ENCODE results near the gene RBFOX2. TPM values are rescaled to one million over a fixed set of nuclear protein-coding genes. Genes with fewer than 3 reads are reported as not detected.
A peak's percentile ranks its signal among the peaks of the same experiment; 100 is the strongest.

RBFOX2 gene
- total RNA-seq, 3 donors from 2014 or later = 5.6 to 6.9 (median 6.5) TPM

GRCh38 chr22:35910003-35910769 is 118.4 kb downstream of the RBFOX2 start:
- no peak overlapping the region for H3K4me3 Mint-ChIP-seq
- no peaks in the 10 kb centered on the region for H3K9me3 Mint-ChIP-seq
- peaks cover 7% of the 10 kb centered on the region for H3K4me1 Mint-ChIP-seq (ENCODE audit: low read depth)
- H3K36me3 Mint-ChIP-seq (ENCODE audit: insufficient read depth) = no peaks in the 10 kb centered on the region
- ATAC-seq = no peak
- DNase-seq = no peak
- peaks cover 9% of the 10 kb centered on the region for H3K27me3 Mint-ChIP-seq (ENCODE audit: low read depth)

- Mint-ChIP-seq H3K4me1 (ENCODE audit: low read depth) (peaks cover 9% of the 10 kb centered on the region), H3K36me3 (ENCODE audit: insufficient read depth) (no peaks in the 10 kb centered on the region), H3K9me3 (no peaks in the 10 kb centered on the region), H3K4me3 (no peak overlapping the region), H3K27me3 (ENCODE audit: low read depth) (peaks cover 6% of the 10 kb centered on the region)
- ATAC-seq (no peak), DNase-seq (no peak)
Observed at GRCh38 chr22:35905894-35906293, 122.7 kb downstream of the RBFOX2 start.

DNA sequence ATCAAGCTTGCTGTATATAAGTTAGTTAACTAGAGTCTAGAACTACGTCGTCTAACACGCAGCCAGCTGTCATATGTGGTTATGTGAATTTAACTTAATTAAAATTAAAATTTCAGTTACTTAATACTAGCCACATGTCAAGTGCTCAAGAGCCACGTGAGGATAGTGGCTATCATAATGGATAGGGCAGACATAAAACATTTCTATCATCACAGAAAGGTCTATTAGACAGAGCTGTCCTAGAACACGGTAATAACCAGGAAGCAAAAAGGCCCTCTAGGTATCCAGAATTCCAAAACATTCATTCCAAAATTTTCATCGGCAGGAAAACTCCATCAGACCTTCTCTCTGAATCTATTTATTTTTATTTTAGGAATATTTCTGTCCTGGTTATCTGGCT is 123.9 kb downstream of the RBFOX2 start:
- H3K27me3 Mint-ChIP-seq (ENCODE audit: low read depth) = peaks cover 6% of the 10 kb centered on the region
- no peaks in the 10 kb centered on the region for H3K9me3 Mint-ChIP-seq
- H3K4me3 Mint-ChIP-seq = no peak overlapping the region
- no peaks in the 10 kb centered on the region for H3K36me3 Mint-ChIP-seq (ENCODE audit: insufficient read depth)
- DNase-seq = no peak
- no peak for ATAC-seq
- peaks cover 19% of the 10 kb centered on the region for H3K4me1 Mint-ChIP-seq (ENCODE audit: low read depth)

DNA sequence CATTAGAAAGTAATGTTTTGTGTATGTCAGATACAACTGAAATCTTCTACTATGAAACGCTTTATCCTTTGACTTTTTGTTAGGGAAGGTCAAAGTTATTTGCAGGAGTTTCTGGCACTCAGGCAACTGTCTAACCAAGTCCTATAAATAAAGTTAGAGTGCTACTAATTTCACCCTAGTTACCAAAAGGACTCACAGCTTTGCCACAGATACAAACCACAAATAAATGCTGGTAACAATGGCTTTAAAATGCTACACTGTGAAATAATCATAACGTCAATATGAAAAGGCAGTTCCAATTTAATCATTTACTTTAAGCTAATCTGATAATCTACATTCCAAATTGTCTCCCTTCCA is 124.3 kb downstream of the RBFOX2 start:
- no peaks in the 10 kb centered on the region for H3K9me3 Mint-ChIP-seq
- no peak overlapping the region for H3K4me3 Mint-ChIP-seq

GRCh38 chr22:35903571-35904335 is 124.9 kb downstream of the RBFOX2 start:
- Mint-ChIP-seq H3K9me3 (no peaks in the 10 kb centered on the region), H3K4me3 (no peak overlapping the region), H3K27me3 (ENCODE audit: low read depth) (peaks cover 6% of the 10 kb centered on the region), H3K4me1 (ENCODE audit: low read depth) (peaks cover 22% of the 10 kb centered on the region), H3K36me3 (ENCODE audit: insufficient read depth) (no peaks in the 10 kb centered on the region)
- DNase-seq (no peak), ATAC-seq (no peak)

More for the DNA sequence above, 124.3 kb downstream of the RBFOX2 start:
- Mint-ChIP-seq H3K27me3 (ENCODE audit: low read depth) (peaks cover 6% of the 10 kb centered on the region), H3K36me3 (ENCODE audit: insufficient read depth) (no peaks in the 10 kb centered on the region), H3K4me1 (ENCODE audit: low read depth) (peaks cover 22% of the 10 kb centered on the region)
- DNase-seq (no peak), ATAC-seq (no peak)

DNA sequence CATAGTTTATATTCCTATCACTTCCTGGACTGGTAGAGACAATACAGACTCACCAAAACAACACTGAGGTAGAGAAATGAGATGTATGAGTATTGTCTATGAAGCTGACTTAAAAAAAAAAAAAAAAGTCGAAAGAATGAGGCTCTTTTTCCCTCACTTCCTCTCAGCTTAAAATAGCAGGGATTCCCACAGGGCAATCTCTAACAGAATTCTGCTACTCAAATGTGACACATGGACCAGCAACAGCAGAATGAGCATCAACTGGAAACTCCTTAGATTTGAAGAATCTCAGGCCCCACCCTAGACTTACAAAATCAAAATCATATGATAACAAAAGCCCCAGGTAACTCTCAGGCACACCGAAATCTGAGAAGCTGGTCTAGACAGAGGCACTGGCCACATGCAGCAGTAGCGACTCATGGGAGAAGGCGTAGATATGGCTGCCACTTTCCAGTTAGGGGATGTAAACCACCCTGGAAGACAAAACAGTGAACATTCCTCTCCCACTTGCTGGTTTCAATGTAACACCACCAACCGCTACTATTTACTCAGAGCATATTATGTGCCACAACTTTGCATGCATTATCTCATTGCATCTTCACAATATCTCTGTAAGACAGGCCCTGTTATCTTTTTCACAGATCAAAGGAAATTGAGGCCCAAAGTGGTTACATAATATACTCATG is 128.0 kb downstream of the RBFOX2 start:
- ATAC-seq (peak; percentile 88 to 89), DNase-seq (no peak)
- peaks cover 8% of the 10 kb centered on the region for H3K27me3 Mint-ChIP-seq (ENCODE audit: low read depth)
- H3K4me1 Mint-ChIP-seq (ENCODE audit: low read depth) = peaks cover 22% of the 10 kb centered on the region
- H3K9me3 Mint-ChIP-seq = no peaks in the 10 kb centered on the region
- H3K4me3 Mint-ChIP-seq = no peak overlapping the region
- H3K36me3 Mint-ChIP-seq (ENCODE audit: insufficient read depth) = no peaks in the 10 kb centered on the region

DNA sequence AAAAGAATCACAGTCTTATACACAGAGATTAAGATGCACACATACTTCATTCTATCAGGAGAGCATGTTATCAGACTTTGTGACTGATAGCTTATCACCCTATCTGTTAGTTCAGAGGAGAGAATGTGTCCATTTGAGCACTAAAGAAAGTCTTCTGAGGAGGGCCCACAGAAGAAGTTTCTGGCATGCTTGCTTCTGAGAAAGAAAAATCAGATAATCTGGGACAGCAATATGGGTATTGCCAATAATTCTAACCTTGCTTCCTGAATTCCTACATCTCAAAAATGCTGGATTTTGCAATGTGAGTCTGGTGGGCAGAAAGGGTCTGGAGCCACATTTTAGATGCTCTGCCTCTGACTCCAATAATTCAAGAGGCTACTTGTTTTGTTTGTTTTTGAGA is 128.9 kb downstream of the RBFOX2 start:
- peaks cover 13% of the 10 kb centered on the region for H3K27me3 Mint-ChIP-seq (ENCODE audit: low read depth)
- H3K4me1 Mint-ChIP-seq (ENCODE audit: low read depth) = peaks cover 22% of the 10 kb centered on the region
- no peak for DNase-seq
- no peak overlapping the region for H3K4me3 Mint-ChIP-seq
- no peak for ATAC-seq
- no peaks in the 10 kb centered on the region for H3K36me3 Mint-ChIP-seq (ENCODE audit: insufficient read depth)
- H3K9me3 Mint-ChIP-seq = no peaks in the 10 kb centered on the region

DNA sequence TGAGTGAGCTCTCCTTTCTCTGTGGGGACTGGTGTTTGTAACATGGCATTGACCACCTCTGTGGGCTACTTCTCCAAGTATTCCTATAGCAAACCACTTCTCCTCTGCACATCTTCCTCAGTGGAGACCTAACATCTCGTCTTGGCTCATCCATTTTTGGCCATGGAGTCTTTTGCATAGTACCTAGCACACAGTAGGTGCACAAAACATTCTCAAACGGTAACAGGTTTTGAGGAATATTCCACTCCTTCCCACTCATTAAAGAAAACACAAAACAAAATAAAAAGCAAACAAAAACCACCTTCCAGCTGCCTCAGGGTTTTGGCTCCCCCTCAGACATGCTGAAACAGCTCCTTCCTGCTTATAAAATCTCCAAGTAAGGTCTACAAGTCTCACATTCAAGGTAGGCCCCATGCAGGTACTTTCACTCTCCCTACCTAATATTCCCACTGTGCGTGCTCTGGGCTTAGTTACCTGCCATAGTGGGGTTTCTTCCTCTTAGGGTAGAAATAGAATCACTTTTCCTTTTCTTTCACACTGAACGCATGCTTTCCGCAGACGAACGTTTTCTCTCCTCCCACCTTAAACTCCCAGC is 132.4 kb downstream of the RBFOX2 start:
- DNase-seq = no peak
- Mint-ChIP-seq H3K36me3 (ENCODE audit: insufficient read depth) (no peaks in the 10 kb centered on the region), H3K27me3 (ENCODE audit: low read depth) (peaks cover 24% of the 10 kb centered on the region), H3K4me1 (ENCODE audit: low read depth) (peaks cover 16% of the 10 kb centered on the region), H3K9me3 (no peaks in the 10 kb centered on the region), H3K4me3 (no peak overlapping the region)
- no peak for ATAC-seq

DNA sequence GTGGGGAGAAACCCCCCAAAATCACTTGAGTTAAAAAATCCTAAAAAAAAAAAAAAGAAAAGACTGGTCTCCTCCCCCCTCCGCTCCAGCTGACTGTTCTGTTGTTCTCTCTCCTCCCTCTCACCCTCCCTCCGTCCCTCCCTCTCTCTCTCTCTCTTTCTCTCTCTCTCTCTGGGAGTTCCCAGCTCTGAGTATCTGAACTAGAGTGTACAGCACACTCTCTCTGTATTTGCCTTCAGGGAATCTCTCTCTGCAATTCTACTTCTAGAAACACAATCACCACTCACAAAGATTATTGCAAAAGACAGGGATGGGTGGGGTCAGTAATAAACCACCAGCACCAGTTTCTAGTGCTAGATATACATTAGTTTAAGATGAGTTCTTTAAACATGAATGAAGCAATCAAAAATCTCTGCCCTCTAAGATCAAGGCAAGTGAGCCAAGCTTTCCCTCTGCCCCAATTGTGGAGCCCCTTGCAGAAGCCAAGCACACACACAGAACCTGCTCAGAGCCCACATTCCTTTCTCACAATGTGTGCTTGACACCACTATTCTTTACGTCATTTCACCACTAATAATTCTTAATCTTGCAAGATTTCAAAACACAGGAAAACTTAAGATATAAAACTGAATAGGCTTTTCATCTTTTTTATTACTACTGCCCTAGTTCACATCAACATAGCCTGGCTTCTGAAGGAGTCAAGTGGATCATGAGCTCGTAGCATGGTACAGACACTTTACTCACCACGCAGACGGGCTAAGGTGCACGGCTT is 133.5 kb downstream of the RBFOX2 start:
- no peak for DNase-seq
- peaks cover 24% of the 10 kb centered on the region for H3K27me3 Mint-ChIP-seq (ENCODE audit: low read depth)
- no peaks in the 10 kb centered on the region for H3K36me3 Mint-ChIP-seq (ENCODE audit: insufficient read depth)
- peaks cover 5% of the 10 kb centered on the region for H3K4me1 Mint-ChIP-seq (ENCODE audit: low read depth)
- no peak for ATAC-seq
- H3K4me3 Mint-ChIP-seq = no peak overlapping the region
- H3K9me3 Mint-ChIP-seq = no peaks in the 10 kb centered on the region

GRCh38 chr22:35894464-35894878 is 134.2 kb downstream of the RBFOX2 start:
- H3K27me3 Mint-ChIP-seq (ENCODE audit: low read depth) = peaks cover 24% of the 10 kb centered on the region
- DNase-seq = no peak
- ATAC-seq = no peak
- no peaks in the 10 kb centered on the region for H3K4me1 Mint-ChIP-seq (ENCODE audit: low read depth)
- H3K4me3 Mint-ChIP-seq = no peak overlapping the region
- no peaks in the 10 kb centered on the region for H3K36me3 Mint-ChIP-seq (ENCODE audit: insufficient read depth)
- no peaks in the 10 kb centered on the region for H3K9me3 Mint-ChIP-seq

GRCh38 chr22:35893698-35894097 is 134.9 kb downstream of the RBFOX2 start:
- ATAC-seq (no peak), DNase-seq (no peak)
- H3K36me3 Mint-ChIP-seq (ENCODE audit: insufficient read depth) = no peaks in the 10 kb centered on the region
- H3K9me3 Mint-ChIP-seq = no peaks in the 10 kb centered on the region
- H3K27me3 Mint-ChIP-seq (ENCODE audit: low read depth) = peaks cover 24% of the 10 kb centered on the region
- no peak overlapping the region for H3K4me3 Mint-ChIP-seq
- H3K4me1 Mint-ChIP-seq (ENCODE audit: low read depth) = no peaks in the 10 kb centered on the region

DNA sequence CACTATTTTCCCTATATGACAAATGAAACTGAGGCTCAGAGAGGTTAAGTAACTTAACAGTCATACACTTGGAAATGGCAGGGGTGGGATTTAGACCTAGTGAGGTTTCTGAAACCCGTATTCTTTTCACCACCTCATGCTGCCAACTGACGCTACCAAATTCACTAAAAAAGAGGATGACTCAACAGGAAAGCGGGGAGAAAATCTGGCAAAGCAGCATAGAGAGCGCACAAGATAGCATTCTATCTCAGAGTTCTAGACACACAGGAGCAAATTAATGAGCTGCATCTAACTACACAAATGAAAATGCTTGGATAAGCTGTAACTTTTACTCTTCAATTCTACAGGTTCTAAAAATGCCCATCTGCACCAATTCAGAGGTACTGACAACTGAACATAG is 136.4 kb downstream of the RBFOX2 start:
- no peaks in the 10 kb centered on the region for H3K4me1 Mint-ChIP-seq (ENCODE audit: low read depth)
- no peak overlapping the region for H3K4me3 Mint-ChIP-seq
- peaks cover 24% of the 10 kb centered on the region for H3K27me3 Mint-ChIP-seq (ENCODE audit: low read depth)
- H3K9me3 Mint-ChIP-seq = no peaks in the 10 kb centered on the region
- no peak for ATAC-seq
- no peaks in the 10 kb centered on the region for H3K36me3 Mint-ChIP-seq (ENCODE audit: insufficient read depth)
- DNase-seq = no peak

GRCh38 chr22:35891442-35891841 is 137.2 kb downstream of the RBFOX2 start:
- H3K36me3 Mint-ChIP-seq (ENCODE audit: insufficient read depth) = no peaks in the 10 kb centered on the region
- peaks cover 24% of the 10 kb centered on the region for H3K27me3 Mint-ChIP-seq (ENCODE audit: low read depth)
- no peak for ATAC-seq
- H3K4me3 Mint-ChIP-seq = no peak overlapping the region
- no peaks in the 10 kb centered on the region for H3K4me1 Mint-ChIP-seq (ENCODE audit: low read depth)
- DNase-seq = no peak
- no peaks in the 10 kb centered on the region for H3K9me3 Mint-ChIP-seq

DNA sequence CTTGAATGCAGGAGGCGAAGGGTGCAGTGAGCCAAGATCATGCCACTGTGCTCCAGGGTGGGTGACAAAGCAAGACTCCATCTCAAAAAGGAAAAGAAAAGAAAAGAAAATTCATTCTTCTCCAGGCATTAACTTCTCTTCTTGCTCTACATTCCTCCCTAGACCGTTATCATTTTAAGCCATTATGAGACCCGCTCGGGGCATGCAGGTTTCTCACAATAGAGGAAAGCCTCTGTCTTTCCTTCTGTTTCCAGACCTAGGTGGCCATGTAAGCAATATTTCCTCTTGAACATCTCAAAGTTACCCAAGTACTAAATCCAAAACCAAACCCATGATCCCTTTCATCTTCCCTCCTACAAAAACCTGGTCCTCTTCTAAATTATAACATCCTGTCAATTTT is 139.6 kb downstream of the RBFOX2 start:
- Mint-ChIP-seq H3K36me3 (ENCODE audit: insufficient read depth) (no peaks in the 10 kb centered on the region), H3K9me3 (no peaks in the 10 kb centered on the region), H3K27me3 (ENCODE audit: low read depth) (peaks cover 14% of the 10 kb centered on the region), H3K4me3 (no peak overlapping the region), H3K4me1 (ENCODE audit: low read depth) (no peaks in the 10 kb centered on the region)
- no peak for DNase-seq
- no peak for ATAC-seq

Measured in activated T-cell treated with anti-CD3 and anti-CD28 coated beads, Interleukin-2, amount 50 U/mL, for 4 hours (primary cell).